KOPT-K1 (cell line): ENCODE results near the gene FOXN3.

Experiments
- H3K27ac ChIP-seq: fragments of 200-600 bp; sonication (generic); 2 replicates; pipeline ENCODE4 v1.5.1; 2016; ENCODE audit warnings: antibody characterized with exemption, mild to moderate bottlenecking, low read depth, low read length; ENCODE audit not compliant: poor library complexity, severe bottlenecking
- H3K36me3 ChIP-seq: fragments of 200-600 bp; sonication (generic); 2 replicates; pipeline ENCODE4 v1.5.1; 2017; ENCODE audit warnings: antibody characterized with exemption, mild to moderate bottlenecking, low read length, moderate library complexity; ENCODE audit not compliant: insufficient read depth
- H3K9me3 ChIP-seq: fragments of 200-600 bp; sonication (generic); 2 replicates; pipeline ENCODE4 v1.5.1; 2017; ENCODE audit warnings: antibody characterized with exemption, low read length, mild to moderate bottlenecking; ENCODE audit not compliant: insufficient read depth, poor library complexity, severe bottlenecking

FOXN3 gene

DNA sequence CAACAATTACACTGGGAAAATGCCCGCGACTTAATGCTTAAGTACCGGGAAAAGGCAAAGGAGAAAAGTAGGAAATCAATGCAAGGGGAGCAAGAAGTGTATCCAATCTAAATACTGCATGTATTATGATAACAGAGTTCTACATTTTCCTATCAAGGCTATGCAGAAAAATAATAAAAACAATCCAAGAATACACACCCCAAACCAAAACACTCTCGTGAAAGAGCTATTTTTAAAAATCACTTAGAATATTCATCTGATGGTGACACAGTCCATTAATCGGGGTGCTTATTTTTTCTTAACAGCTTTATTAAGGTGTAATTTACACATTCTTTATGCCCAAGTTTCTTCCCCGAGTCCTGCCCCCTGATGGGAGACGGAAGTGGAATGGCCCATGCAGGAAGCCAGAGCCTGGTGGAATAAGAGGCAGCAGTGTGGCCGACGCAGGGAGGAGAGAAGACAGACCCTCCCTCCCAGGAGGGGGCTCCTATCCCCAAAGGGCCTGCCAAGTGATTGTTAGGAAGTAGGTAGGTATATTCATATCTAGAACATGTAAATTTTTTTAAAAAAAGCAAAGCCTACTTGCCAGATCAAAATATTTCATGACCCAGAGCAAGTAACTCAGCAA, 174.3 kb downstream of the FOXN3 start:
- H3K36me3 ChIP-seq: no peaks in the 10 kb centered on the region
- H3K27ac ChIP-seq: no peak overlapping the region
- no peaks in the 10 kb centered on the region for H3K9me3 ChIP-seq

DNA sequence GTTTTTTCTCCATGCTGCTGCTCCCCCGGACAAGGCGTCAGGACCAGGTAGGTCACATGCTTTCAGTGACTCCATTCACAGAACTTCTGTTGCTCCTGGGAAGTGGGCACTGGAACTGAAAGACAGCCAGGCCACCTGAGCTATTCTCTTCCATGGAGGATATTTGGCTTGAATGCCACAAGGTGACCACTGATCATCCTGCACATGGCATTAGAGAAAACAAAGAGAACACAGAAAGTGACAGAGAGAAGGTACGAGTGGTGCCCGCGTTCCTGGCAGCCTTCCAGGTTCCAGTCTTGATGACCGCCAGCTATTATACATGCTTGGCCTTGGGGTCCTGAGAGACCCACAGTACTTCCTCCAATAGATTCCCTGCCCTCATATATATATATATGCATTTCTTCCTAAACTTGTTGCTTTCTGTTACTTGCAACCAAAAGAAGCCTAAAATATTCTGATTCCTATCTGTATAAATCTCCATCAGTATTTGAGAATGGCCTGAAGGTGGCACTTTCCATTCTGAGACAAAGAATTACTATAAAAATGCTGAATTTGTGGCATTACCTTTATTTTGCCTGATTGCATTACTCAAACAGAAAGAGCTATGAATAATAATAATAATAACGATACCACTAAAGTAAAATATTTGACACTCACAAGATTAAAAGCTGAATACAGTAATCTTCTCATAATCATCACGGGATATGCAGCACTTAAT, 174.9 kb downstream of the FOXN3 start:
- Histone ChIP-seq H3K27ac (no peak overlapping the region), H3K36me3 (no peaks in the 10 kb centered on the region), H3K9me3 (no peaks in the 10 kb centered on the region)

DNA sequence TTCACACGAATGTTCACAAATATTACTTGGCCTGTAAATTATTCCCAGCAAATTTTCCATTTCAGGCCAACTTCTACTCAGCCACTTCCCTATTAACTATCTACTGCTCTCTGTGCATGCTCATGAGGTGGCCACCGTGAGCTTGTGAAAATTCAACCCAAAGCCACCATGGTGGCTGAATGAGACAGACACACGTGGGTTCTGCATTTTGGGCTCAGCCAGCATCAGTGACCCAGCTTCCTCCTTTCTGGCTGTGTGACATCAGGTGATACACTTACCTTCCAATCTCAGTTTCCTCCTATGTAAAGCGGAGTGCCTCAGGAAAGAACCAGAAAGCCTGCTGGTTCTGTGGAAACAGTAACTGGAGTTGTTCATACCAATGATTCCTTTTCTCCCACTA, 175.8 kb downstream of the FOXN3 start:
- Histone ChIP-seq H3K36me3 (no peaks in the 10 kb centered on the region), H3K27ac (no peak overlapping the region), H3K9me3 (no peaks in the 10 kb centered on the region)

DNA sequence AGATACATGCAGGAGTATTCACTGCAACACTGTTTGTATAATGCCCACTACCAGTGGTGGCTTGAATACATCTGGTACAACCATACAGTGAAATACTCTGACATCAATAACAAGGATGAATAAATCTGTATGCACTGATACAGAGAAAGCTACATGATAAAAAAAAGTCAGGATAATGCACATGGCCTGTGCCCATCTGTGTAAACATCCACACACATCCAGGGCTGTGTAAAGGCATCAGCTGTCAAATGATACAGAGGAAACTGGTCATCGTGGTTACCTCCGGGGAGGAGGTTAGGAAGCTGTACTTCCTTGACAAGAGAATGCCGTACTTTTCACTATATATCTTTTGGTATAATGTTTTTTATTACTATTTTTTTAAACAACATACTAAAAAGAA, 176.6 kb downstream of the FOXN3 start:
- no peak overlapping the region for H3K27ac ChIP-seq
- H3K36me3 ChIP-seq: no peaks in the 10 kb centered on the region
- H3K9me3 ChIP-seq: no peaks in the 10 kb centered on the region

GRCh38 chr14:89239023-89239422, 178.0 kb downstream of the FOXN3 start:
- H3K9me3 ChIP-seq: no peaks in the 10 kb centered on the region
- H3K27ac ChIP-seq: no peak overlapping the region
- H3K36me3 ChIP-seq: no peaks in the 10 kb centered on the region

- no peak overlapping the region for H3K27ac ChIP-seq
These were observed 179.0 kb downstream of the FOXN3 start for GRCh38 chr14:89237921-89238529.

DNA sequence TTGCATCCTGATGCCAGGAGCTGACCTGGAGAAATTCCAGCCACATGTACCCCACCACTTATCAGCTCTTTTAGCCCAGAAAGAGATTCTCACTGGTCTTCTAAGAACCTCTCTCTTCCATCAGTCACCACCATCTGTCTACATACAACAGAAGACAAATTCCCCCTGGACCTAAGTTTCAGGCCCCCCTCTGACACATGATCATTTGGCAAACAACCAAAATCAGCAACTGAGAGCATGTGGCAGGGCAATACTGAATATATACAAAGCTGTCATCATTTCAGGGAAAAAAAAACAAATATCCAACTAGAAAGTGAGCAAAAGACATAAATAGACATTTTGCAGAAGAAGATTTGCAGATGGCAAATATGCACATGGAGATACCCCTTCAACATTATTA, 180.2 kb downstream of the FOXN3 start:
- Histone ChIP-seq H3K36me3 (no peaks in the 10 kb centered on the region), H3K9me3 (no peaks in the 10 kb centered on the region), H3K27ac (no peak overlapping the region)

More at GRCh38 chr14:89237921-89238529, 179.0 kb downstream of the FOXN3 start:
- H3K36me3 ChIP-seq: no peaks in the 10 kb centered on the region
- H3K9me3 ChIP-seq: no peaks in the 10 kb centered on the region

DNA sequence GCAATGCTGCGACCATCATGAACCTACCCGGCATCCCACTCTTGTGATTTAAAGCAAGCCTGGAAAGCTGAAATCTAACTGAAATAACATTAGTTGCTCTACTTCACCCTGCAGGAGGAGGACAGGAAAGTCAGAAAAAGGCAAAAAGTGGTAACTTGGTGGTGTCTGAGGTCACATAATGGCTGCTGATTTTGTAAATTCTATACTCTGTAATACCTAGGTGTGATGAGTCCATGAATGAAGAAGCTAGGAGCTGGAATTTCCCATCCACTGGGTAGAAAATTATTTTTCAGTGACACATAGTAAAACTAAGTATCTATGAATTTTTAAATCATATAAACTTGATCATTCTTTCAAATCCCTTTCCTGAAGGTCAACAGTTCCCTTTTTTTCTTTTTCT, 183.8 kb downstream of the FOXN3 start:
- Histone ChIP-seq H3K9me3 (no peaks in the 10 kb centered on the region), H3K27ac (no peak overlapping the region), H3K36me3 (no peaks in the 10 kb centered on the region)

GRCh38 chr14:89232265-89233070, 184.6 kb downstream of the FOXN3 start:
- no peak overlapping the region for H3K27ac ChIP-seq

GRCh38 chr14:89231426-89232113, 185.5 kb downstream of the FOXN3 start:
- no peaks in the 10 kb centered on the region for H3K36me3 ChIP-seq
- H3K27ac ChIP-seq: no peak overlapping the region
- no peaks in the 10 kb centered on the region for H3K9me3 ChIP-seq

More at GRCh38 chr14:89232265-89233070, 184.6 kb downstream of the FOXN3 start:
- Histone ChIP-seq H3K36me3 (no peaks in the 10 kb centered on the region), H3K9me3 (no peaks in the 10 kb centered on the region)

DNA sequence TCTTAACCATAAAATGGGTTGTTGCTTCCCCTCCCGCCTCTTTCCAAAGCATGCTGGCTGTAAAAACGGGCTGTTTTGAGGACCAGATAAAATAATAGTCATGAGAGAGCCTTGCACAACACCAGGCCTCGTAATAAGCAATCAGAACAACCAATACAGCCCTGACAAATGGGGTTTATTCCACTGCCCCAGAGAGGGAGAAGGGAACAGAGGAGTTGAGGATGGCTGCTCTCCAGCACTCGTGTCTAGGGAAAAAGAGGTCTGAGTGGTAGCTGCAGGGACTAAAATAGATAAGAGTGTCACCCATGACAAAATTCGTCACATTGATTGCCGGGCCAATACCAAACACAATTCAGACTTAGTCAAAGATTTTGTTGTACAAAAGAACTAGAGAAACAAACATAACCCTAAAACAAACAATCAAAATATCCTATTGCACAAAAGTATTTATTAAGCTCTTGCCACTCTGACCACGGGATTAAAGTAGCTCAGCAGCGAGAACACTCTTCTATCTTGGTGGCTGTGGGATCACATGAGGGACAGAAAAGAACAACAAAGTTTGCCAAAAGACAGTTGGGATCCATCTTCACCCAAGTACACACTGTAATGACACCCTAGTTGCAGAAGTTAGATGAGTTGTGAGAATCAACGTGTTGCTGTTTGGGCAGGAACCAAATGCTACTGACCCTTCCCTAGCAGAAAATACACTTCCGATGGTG, 188.0 kb downstream of the FOXN3 start:
- Histone ChIP-seq H3K36me3 (no peaks in the 10 kb centered on the region), H3K9me3 (no peaks in the 10 kb centered on the region), H3K27ac (no peak overlapping the region)

DNA sequence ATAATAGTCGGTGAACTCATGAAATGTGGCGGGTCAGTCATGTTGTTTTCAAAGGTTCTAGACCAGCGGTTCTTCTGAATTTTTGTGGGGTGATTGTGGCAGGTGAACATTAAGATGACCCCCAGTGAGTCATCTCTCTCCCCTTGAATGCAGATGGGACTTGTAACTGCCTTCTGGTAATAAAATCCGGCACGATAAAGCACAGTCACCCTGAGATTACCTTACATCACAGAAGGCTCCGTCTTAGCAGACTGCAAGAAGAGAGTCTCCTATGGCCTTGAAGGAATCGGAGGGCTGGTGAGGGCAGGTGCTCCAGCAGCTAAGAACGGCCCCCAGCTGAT, 189.6 kb downstream of the FOXN3 start:
- Histone ChIP-seq H3K9me3 (no peaks in the 10 kb centered on the region), H3K27ac (no peak overlapping the region), H3K36me3 (no peaks in the 10 kb centered on the region)

- Histone ChIP-seq H3K27ac (no peak overlapping the region), H3K36me3 (no peaks in the 10 kb centered on the region), H3K9me3 (no peaks in the 10 kb centered on the region)
These were observed 190.1 kb downstream of the FOXN3 start for GRCh38 chr14:89226801-89227495.

GRCh38 chr14:89225607-89226006, 191.4 kb downstream of the FOXN3 start:
- no peaks in the 10 kb centered on the region for H3K9me3 ChIP-seq
- H3K27ac ChIP-seq: no peak overlapping the region
- no peaks in the 10 kb centered on the region for H3K36me3 ChIP-seq
